Spleen (tissue), 11 donors: ENCODE measurements around the gene CKLF. TPM values are rescaled to one million over a fixed set of nuclear protein-coding genes. Genes with fewer than 3 reads are reported as not detected.

Source experiments
- DNase-seq: peaks from one replicate; pipeline ENCODE4 v3.0.0-alpha.2; 2020
- H3K27ac ChIP-seq, 8 donors: fragments of 200-600 bp; sonication (generic) in 7 of 8; 1 replicate in 4 of 8; 2 replicates in 4 of 8; pipeline versions ENCODE4 v1.5.0 to v1.8.0; 2016 to 2021; ENCODE audit warnings: inconsistent platforms in 4 of 8, mild to moderate bottlenecking in 4 of 8, moderate library complexity in 1 of 8
- H3K27me3 ChIP-seq, 7 donors: fragments of 200-600 bp; sonication (generic) in 6 of 7; replicated peaks in 1 of 7; 1 replicate in 4 of 7; 2 replicates in 3 of 7; pipeline versions ENCODE4 v1.5.0 to v1.8.0; 2016 to 2021; ENCODE audit warnings: inconsistent platforms in 3 of 7, mild to moderate bottlenecking in 1 of 7
- H3K36me3 ChIP-seq, 6 donors: fragments of 200-600 bp; sonication (generic) in 5 of 6; 1 replicate in 4 of 6; 2 replicates in 2 of 6; pipeline versions ENCODE4 v1.5.0 to v1.8.0; 2016 to 2021; ENCODE audit warnings: inconsistent platforms in 2 of 6
- H3K4me1 ChIP-seq, 6 donors: fragments of 200-600 bp; sonication (generic) in 5 of 6; 1 replicate in 3 of 6; 2 replicates in 3 of 6; pipeline versions ENCODE4 v1.5.0 to v1.8.0; 2016 to 2021; ENCODE audit warnings: inconsistent platforms in 3 of 6
- H3K4me3 ChIP-seq, 8 donors: fragments of 200-600 bp; sonication (generic) in 7 of 8; 1 replicate in 4 of 8; 2 replicates in 4 of 8; pipeline versions ENCODE4 v1.5.0 to v1.8.0; 2016 to 2021; ENCODE audit warnings: inconsistent platforms in 4 of 8, mild to moderate bottlenecking in 4 of 8, moderate library complexity in 2 of 8
- H3K9me3 ChIP-seq, 8 donors: fragments of 200-600 bp; sonication (generic) in 7 of 8; 1 replicate in 4 of 8; 2 replicates in 4 of 8; pipeline versions ENCODE4 v1.5.0 to v1.8.0; 2016 to 2021; ENCODE audit warnings: inconsistent platforms in 4 of 8
- CTCF ChIP-seq, 11 experiments: fragments of 200-600 bp in 7 of 11; fragments of 450-650 bp in 4 of 11; sonication (generic) in 4 of 11; IDR thresholded peaks in 8 of 11; conservative IDR thresholded peaks in 3 of 11; 1 replicate in 7 of 11; 2 replicates in 4 of 11; pipeline versions ENCODE4 v1.4.0 to v1.8.0; 2016 to 2021; ENCODE audit warnings: antibody characterized with exemption in 11 of 11, inconsistent platforms in 4 of 11, mild to moderate bottlenecking in 1 of 11
- POLR2A ChIP-seq, 3 donors: fragments of 450-650 bp; IDR thresholded peaks; one replicate each; pipeline ENCODE4 v1.5.1; 2017; ENCODE audit warnings: antibody characterized with exemption in 3 of 3, mild to moderate bottlenecking in 1 of 3
- POLR2AphosphoS5 ChIP-seq, 3 donors: sonication (generic); formaldehyde crosslinking; IDR thresholded peaks; one replicate each; pipeline ENCODE4 v1.5.1; 2017; ENCODE audit warnings: antibody characterized with exemption in 3 of 3
- WGBS, 5 donors: extraction: QIAGEN DNeasy Blood & Tissue Kit in 3 of 5; methylation state at CpG; one replicate each; pipeline versions ENCODE4 v1.1.5 to v1.1.7; 2013 to 2018; 5-methylcytosine and 5-hydroxymethylcytosine counted together
- intact Hi-C: fragments of 100-400 bp; cut with DNase I; formaldehyde crosslinking; loops from one replicate; pipeline ENCODE4 v1.15.0; 2023; ENCODE audit warnings: low total_unique reads
- polyA plus RNA-seq, 3 donors: library from polyadenylated mRNA; stranded (reverse); fragments of 200-250 nt; gene quantifications; one replicate each; pipeline ENCODE4 v1.2.1, GENCODE V29; 2013
- total RNA-seq, 7 donors: library from RNA; depleted of rRNA in 3 of 7; stranded (reverse); fragments of >200 nt in 3 of 7; fragmentation: NEBNext Ultra II Directional in 4 of 7; extraction: Animal tissue kit (Norgen Biotek cat#: 25700) in 4 of 7; gene quantifications; one replicate each; pipeline versions ENCODE4 v1.1.0 to v1.2.1, GENCODE V29; 2016 to 2021
- donor health status: healthy with polysubstance abuse.
- donor health status: DM: no; HTN: no; CAD: no; lungs with moderate emphysema.
- donor health status: DM: no; HTN: no; CAD: no.
- donor health status: Bipolar disorder and iron deficiency.
- donor health status: healthy.
- donor health status: DM: no; HTN: no; CAD: no.
- donor health status: DM: yes; HTN: yes; CAD: no.

Gene CKLF
- total and polyA plus RNA-seq, 10 donors, result 61.9 to 132 (median 75.4) TPM

GRCh38 chr16:66515596-66516508, 36.5 kb upstream of the CKLF start:
- H3K36me3 ChIP-seq, result peaks cover 0 to 18% (median 0%) of the 10 kb centered on the region in 6 donors
- no peaks in the 10 kb centered on the region for H3K9me3 ChIP-seq
- 34 to 65% (median 53%) methylated on average over 12 of the region's 12 CpGs for WGBS, 5 donors
- no peaks in the 10 kb centered on the region for H3K27me3 ChIP-seq
- peak in 10 of 11 experiments; percentile 26 to 69 (median 56) for TF ChIP-seq CTCF (IDR thresholded peaks at IDR 0.05 in 8 of 11, conservative IDR thresholded peaks at IDR 0.05 in 3 of 11)
- TF ChIP-seq POLR2AphosphoS5 (IDR thresholded peaks at IDR 0.05), result no peak
- peak overlapping the region; percentile 67 to 99 (median 96) for H3K27ac ChIP-seq
- H3K4me3 ChIP-seq, result peak overlapping the region in 2 of 8 donors; percentile 12 to 64
- intact Hi-C loops, result no loop called here
- DNase-seq, result no peak
- peaks cover 69 to 98% (median 86%) of the 10 kb centered on the region in 6 donors for H3K4me1 ChIP-seq

DNA sequence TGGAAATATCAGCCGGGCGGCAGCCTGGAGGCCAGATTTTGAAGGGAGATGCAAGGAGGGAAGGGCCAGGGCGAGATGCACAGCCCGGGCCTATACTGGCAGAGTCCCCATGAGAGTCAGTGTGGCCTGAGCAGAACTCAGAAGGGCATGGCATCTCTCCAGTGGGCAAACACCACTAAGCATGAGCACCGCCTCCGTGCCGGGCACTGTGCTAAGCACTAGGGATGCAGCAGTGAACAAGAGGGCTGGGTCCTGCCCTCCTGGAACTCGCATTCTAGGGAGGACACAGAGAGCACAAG, 35.9 kb upstream of the CKLF start:
- H3K27ac ChIP-seq, result peak overlapping the region; percentile 67 to 99 (median 96)
- TF ChIP-seq POLR2AphosphoS5 (IDR thresholded peaks at IDR 0.05) (no peak), POLR2A (IDR thresholded peaks at IDR 0.05) (no peak), CTCF (IDR thresholded peaks at IDR 0.05 in 8 of 11, conservative IDR thresholded peaks at IDR 0.05 in 3 of 11) (no peak)
- H3K9me3 ChIP-seq, result no peaks in the 10 kb centered on the region
- no peaks in the 10 kb centered on the region for H3K27me3 ChIP-seq
- intact Hi-C loops, result no loop called here
- WGBS, 5 donors, result 6 to 16% (median 9%) methylated on average over 8 of the region's 8 CpGs
- DNase-seq, result no peak
- peaks cover 74 to 98% (median 86%) of the 10 kb centered on the region in 6 donors for H3K4me1 ChIP-seq
- peak overlapping the region in 3 of 8 donors; percentile 12 to 64 (median 29) for H3K4me3 ChIP-seq
- H3K36me3 ChIP-seq, result peaks cover 0 to 14% (median 0%) of the 10 kb centered on the region in 6 donors

GRCh38 chr16:66516808-66517585, 35.4 kb upstream of the CKLF start:
- Histone ChIP-seq H3K36me3 (peaks cover 0 to 9% (median 0%) of the 10 kb centered on the region in 6 donors), H3K9me3 (no peaks in the 10 kb centered on the region), H3K4me1 (peaks cover 74 to 98% (median 86%) of the 10 kb centered on the region in 6 donors), H3K27ac (peak overlapping the region; percentile 84 to 99 (median 96)), H3K4me3 (peak overlapping the region in 5 of 8 donors; percentile 20 to 64 (median 23)), H3K27me3 (no peaks in the 10 kb centered on the region)
- intact Hi-C loops, result no loop called here
- DNase-seq, result peak; percentile 98
- WGBS, 5 donors, result 3 to 10% (median 7%) methylated on average over 12 to 15 of the region's 15 CpGs
- TF ChIP-seq POLR2AphosphoS5 (IDR thresholded peaks at IDR 0.05), result peak; percentile 80 to 97 (median 90)
- peak in 1 of 3 donors; percentile 41 for TF ChIP-seq POLR2A (IDR thresholded peaks at IDR 0.05)
- TF ChIP-seq CTCF (IDR thresholded peaks at IDR 0.05 in 8 of 11, conservative IDR thresholded peaks at IDR 0.05 in 3 of 11), result peak in 3 of 11 experiments; percentile 9 to 28 (median 11)
